GM10266 (cell line): ENCODE data around the gene ITPK1.

ENCODE experiments used
- DNase-seq: peaks from one replicate; pipeline ENCODE4 v3.0.0; 2012; ENCODE audit errors: extremely low spot score
- CTCF ChIP-seq: IDR thresholded peaks from 2 replicates; pipeline ENCODE4 v1.5.1; 2012; ENCODE audit warnings: mild to moderate bottlenecking, low read depth; ENCODE audit not compliant: control insufficient read depth, insufficient read depth; ENCODE audit errors: missing control alignments

Gene ITPK1

DNA sequence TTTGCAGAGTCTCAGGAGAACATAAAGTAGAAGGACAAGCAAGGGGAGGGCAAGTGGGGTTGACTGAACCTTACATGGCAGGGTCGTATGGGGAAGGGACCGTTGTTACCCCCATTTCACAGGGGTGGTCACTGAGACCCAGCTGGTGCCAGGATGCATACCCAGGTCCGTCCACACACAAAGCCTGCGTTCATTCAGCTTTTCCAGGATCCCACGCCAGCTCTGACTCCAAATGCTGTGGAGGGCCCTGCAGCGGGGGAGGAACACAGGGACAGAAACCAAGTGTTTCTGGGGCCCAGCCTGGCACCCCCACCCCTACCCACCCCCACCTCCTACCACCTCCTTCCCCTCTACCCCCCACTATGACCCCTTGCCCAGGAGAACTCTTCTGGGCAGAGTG, 209.3 kb downstream of the ITPK1 start:
- no peak for DNase-seq
- no peak for TF ChIP-seq CTCF

DNA sequence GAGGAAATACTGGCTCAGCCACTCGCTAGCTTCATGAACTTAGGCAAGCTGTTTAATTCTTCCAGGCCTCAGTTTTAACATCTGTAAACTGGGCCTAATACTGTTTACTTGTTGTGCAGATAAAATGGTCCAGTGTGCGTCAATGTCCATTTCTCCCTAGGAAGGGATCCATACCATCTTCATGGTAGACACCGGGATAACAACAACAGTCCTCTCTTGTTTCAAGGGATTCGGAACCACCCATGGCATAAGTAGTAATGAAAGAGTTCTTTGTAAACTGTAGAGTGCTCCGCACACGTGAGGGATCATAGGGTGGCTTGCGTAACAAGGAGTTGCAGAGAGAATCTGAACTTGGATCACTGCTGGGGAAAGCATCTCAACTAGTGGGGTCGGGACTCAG, 210.1 kb downstream of the ITPK1 start:
- no peak for TF ChIP-seq CTCF
- DNase-seq, result no peak

DNA sequence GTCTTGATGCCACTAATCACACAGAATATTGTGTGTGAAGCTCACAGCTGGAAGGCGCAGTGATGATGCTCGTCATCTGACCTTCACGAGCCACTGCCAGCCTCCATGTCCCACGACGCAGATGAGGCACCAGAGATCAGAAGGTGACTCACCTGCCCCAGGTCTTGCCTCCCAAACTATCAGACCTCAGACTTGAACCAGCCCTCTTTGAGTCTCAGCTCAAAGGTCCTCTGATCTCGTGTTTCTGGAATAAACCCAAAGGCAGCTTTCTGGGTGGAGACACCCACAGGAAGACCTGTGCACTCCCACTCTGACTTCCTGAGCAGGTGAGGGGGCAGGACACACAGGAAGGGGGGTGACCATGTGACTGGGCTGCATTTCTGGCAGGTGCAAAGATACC, 212.4 kb downstream of the ITPK1 start:
- no peak for TF ChIP-seq CTCF
- no peak for DNase-seq

DNA sequence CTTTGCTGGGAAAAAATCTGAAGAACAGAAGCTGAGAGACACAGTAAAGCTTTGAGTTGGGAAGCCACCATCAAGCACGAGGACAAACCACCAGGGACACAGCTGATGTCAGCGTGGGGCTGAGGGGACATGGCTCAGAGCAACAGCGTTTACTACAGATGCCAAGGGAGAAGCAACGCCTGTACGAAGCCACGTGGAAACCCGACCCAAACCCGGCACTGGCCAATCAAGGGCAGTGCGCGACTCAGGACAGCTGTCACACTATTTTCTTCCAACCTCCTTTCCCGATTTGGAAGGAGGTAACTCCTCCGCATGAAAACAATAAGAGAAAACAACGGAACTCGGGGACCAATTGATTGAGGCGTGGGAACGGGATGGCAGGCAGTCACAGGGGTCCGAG, 213.0 kb downstream of the ITPK1 start:
- DNase-seq, result no peak
- no peak for TF ChIP-seq CTCF

GRCh38 chr14:92902191-92902590, 213.5 kb downstream of the ITPK1 start:
- DNase-seq, result no peak
- no peak for TF ChIP-seq CTCF

DNA sequence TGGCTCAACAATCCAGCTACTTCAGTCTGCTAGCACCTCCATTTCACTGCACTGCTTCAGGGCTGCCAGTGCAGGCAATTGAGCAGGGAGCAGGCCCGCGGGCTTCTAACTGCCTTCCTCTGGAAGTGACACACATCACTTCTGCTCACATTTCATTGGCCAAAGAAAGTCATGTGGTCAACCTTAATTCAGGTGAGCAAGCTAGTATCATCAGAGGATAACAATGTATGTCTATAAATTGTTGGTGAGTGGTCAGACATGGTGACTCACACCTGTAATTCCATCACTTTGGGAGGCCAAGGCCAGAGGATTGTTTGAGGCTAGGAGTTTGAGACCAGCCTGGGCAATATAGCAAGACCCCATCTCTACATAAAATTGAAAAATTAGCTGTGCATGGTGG, 215.1 kb downstream of the ITPK1 start:
- no peak for TF ChIP-seq CTCF
- no peak for DNase-seq

DNA sequence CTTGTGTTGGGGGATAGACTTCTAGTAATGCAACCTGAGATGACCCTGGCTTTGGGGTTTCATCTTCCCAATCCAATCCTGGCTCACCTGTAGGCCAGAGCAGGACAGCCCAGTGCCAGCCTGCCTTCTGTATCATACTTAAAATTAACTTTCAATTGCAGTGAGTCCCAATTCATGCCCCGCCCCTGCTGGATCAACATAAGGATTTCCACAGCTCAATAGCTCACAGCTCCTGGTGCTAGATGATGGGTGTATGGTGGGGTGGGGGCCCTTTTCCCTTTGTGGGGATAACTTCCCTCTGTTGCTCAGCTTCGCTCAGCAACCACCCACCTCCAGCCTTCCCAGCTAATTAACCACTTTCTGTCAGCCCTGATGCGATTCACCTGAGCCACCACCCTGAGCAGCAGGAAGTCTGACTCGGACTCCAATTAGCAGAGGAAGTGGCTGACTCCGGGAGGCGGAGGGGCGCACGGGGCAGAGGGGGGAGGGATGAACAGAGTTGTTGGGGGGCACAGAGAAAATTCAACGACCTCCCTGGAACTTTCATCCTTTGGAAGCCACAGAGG, 217.1 kb downstream of the ITPK1 start:
- DNase-seq, result no peak
- no peak for TF ChIP-seq CTCF
